Stimulated activated CD8-positive, alpha-beta memory T cell treated with anti-CD3 and anti-CD28 coated beads, Interleukin-4, amount 100 ng/mL, for 24 hours (primary cell): ENCODE measurements around the gene LTB4R.
"Not testable (repeated sequence)": the region's sequence is repeated elsewhere in the genome, so short reads cannot be mapped to it uniquely, and the experiment has no call there.

Experiments used
- DNase-seq: peaks from one replicate; pipeline ENCODE4 v3.0.0-alpha.2; 2020; ENCODE audit warnings: low read depth

The LTB4R gene

GRCh38 chr14:24323341-24323740 is 12.0 kb downstream of the LTB4R start:
- no peak for DNase-seq

- no peak for DNase-seq
Observed at GRCh38 chr14:24324024-24324423, 12.7 kb downstream of the LTB4R start.

- no peak for DNase-seq
Observed at GRCh38 chr14:24325041-24325530, 13.8 kb downstream of the LTB4R start.

- no peak for DNase-seq
Observed at GRCh38 chr14:24325963-24326362, 14.7 kb downstream of the LTB4R start.

GRCh38 chr14:24327303-24327702 is 16.0 kb downstream of the LTB4R start:
- no peak for DNase-seq

GRCh38 chr14:24327914-24328313 is 16.6 kb downstream of the LTB4R start:
- DNase-seq: not testable (repeated sequence)

GRCh38 chr14:24329073-24329663 is 17.9 kb downstream of the LTB4R start:
- no peak for DNase-seq

GRCh38 chr14:24329736-24330135 is 18.4 kb downstream of the LTB4R start:
- peak; percentile 63 for DNase-seq

- no peak for DNase-seq
Observed at GRCh38 chr14:24330973-24331674, 19.8 kb downstream of the LTB4R start.

- no peak for DNase-seq
Observed at GRCh38 chr14:24331731-24332267, 20.5 kb downstream of the LTB4R start.

- DNase-seq: peak; percentile 65
Observed at GRCh38 chr14:24332268-24332993, 21.1 kb downstream of the LTB4R start.

GRCh38 chr14:24334431-24335291 is 23.4 kb downstream of the LTB4R start, which contains the start of gene ADCY4:
Gene ADCY4, minus strand, starts transcription at chr14:24335071. Its CDS starts 419 bp downstream, at chr14:24334652.
- DNase-seq: no peak

GRCh38 chr14:24335461-24336171 is 24.3 kb downstream of the LTB4R start:
- no peak for DNase-seq

GRCh38 chr14:24337144-24337823 is 26.0 kb downstream of the LTB4R start:
- no peak for DNase-seq

GRCh38 chr14:24337824-24338175 is 26.5 kb downstream of the LTB4R start:
- DNase-seq: no peak

GRCh38 chr14:24338843-24339242 is 27.5 kb downstream of the LTB4R start:
- no peak for DNase-seq

GRCh38 chr14:24339284-24340151 is 28.2 kb downstream of the LTB4R start, which contains the start of gene RIPK3:
Gene RIPK3, minus strand, starts transcription at chr14:24339991. Its CDS starts 165 bp downstream, at chr14:24339826.
- peak; percentile 54 for DNase-seq

- no peak for DNase-seq
Observed at GRCh38 chr14:24340606-24341005, 29.3 kb downstream of the LTB4R start.

- DNase-seq: no peak
Observed at GRCh38 chr14:24342889-24343288, 31.6 kb downstream of the LTB4R start.
